ENCODE data around the gene PGF.
A peak's percentile ranks its signal among the peaks of the same experiment; 100 is the strongest.

PGF gene

GRCh38 chr14:74918380-74918779 is 37.0 kb downstream of the PGF start:
- no peak for DNase-seq

DNA sequence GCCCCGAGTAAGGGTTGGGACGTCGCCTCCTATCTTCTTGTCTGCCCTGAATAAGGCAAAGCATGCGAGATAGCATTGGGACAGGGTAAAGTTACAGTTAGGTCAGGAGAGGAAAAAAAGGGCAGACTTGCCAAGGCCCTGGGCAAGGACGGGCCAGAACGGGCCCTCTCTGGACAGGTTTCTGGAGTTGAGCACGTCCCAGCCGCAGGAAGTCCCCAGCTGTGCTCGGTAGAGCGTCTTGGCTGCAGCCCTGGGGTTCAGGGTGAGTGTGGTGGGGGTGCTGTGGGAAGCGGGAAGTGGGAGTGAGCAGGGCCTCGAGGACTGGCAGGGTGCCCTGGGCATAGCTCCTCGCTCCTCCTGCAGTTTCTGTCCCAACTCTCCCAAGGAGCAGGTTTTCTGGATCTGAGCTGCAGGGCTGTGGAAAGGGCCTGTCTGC is 37.7 kb downstream of the PGF start:
- DNase-seq = no peak

- DNase-seq = no peak
Observed at GRCh38 chr14:74917178-74917543, 38.2 kb downstream of the PGF start.

GRCh38 chr14:74915826-74916225 is 39.6 kb downstream of the PGF start:
- DNase-seq = no peak

GRCh38 chr14:74915426-74915825 is 40.0 kb downstream of the PGF start:
- no peak for DNase-seq

DNA sequence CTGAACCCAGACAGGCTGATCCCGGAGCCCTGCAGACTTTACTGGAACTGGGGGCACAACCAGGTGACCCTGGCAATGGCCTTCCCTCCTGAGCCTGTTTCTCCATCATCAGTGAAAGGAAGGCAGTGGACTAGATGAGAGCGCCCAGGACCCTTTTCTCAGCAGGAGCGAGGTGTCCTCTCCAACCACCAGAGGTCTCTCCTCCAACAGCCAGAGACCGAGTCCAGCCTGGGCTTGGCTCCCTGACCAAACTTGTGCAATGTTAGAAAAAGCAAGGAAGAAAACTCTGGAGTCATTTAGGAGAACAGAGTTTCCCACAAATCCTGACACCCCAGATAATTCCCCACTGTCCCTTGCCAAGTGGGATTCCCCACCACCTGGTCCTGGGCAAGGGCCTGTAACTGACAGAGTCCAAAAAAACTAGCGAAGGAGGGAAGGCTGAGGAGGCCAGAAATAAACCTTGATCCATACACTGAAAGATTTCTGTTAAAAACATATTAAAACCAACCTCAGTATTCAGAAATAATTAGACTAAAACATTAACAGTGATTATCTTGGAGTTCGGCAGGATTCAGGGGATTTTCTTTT is 41.3 kb downstream of the PGF start:
- peak; percentile 52 to 65 for DNase-seq

- no peak for DNase-seq
Observed at GRCh38 chr14:74913393-74913910, 41.9 kb downstream of the PGF start.

GRCh38 chr14:74912801-74913200 is 42.6 kb downstream of the PGF start:
- no peak for DNase-seq

GRCh38 chr14:74912111-74912510 is 43.3 kb downstream of the PGF start:
- no peak for DNase-seq

- no peak for DNase-seq
Observed at GRCh38 chr14:74911704-74912103, 43.7 kb downstream of the PGF start.

GRCh38 chr14:74911221-74911620 is 44.2 kb downstream of the PGF start:
- DNase-seq = no peak

DNA sequence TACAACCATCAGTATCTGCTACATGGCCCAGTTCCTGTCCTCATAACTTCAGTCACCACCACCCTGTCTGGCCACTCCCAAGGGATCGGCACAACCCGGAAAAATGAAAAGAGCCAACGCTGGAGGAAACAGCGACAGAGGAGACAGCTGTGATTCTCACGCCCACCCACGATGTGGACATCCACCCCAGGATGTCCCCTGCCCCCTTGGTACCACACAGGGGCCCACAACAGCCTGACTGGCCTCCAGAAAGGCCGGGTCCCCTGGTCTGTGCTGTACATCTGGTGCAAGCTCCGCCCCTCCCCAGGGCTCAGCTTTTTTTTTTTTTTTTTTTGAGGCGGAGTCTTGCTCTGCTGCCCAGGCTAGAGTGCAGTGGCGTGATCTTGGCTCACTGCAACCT is 44.8 kb downstream of the PGF start:
- no peak for DNase-seq

DNA sequence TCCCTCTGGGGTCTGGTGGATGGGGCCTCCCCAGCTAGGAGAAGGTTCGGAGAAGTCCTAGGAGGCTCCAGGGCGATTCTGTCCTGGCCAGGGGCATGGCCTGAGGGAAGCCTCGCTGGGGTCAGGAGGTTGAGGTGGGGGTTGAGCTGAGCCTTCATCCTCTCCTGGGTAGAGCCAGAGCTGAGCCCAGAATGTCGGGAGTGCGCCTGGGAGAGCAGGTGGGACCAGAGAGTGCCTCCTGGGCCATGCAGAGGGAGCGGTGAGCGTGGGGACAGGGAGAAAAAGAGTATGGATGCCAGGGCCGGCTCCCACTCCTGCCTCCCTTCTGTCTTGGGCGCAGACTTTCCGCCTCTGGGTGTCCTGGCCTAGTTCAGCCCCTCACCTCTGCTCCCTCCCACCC is 45.5 kb downstream of the PGF start:
- DNase-seq = no peak

- no peak for DNase-seq
Observed at GRCh38 chr14:74909501-74909900, 45.9 kb downstream of the PGF start.

DNA sequence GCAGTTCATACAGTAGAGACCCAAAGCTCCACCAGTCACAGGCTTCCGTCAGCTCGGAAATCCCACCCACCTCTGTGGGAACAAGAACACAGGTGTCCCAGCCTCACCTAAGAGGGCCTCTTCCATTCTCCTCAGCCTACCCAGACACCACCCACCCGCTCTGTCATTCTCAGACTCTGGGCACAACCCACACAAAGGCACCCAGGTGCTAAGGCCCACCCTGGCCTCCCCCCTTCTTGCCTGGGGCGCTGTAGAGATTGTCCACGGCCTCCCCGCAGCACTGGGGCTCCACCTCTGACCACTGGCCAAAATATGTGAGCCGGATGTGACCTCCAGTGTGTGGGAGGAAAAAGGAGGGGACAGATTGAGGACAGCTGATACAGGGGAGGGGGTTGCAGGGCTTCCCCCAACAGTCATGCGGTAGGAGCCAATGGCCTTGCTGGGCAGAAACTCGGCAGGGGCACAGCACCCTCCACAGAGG is 46.5 kb downstream of the PGF start:
- no peak for DNase-seq

DNA sequence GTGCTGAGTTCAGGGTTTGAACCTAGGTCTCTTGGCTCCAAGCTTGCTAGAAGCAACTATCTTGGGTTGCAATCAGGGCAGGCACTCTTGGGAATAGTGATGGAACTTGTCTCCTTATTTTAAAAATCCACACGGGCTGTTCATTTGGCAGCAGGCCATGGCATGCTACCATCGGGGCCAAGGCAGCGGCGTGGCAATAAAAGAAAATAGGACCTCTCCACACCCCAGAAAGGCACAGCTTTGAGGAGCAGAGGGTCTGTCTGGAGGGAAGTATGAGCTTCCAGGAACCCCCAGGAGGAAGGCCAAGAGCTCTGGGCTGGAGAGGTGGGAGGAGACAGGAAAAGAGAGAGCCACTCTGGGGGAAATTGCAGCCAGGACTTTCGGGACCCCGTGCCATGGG is 47.7 kb downstream of the PGF start:
- DNase-seq = no peak

DNA sequence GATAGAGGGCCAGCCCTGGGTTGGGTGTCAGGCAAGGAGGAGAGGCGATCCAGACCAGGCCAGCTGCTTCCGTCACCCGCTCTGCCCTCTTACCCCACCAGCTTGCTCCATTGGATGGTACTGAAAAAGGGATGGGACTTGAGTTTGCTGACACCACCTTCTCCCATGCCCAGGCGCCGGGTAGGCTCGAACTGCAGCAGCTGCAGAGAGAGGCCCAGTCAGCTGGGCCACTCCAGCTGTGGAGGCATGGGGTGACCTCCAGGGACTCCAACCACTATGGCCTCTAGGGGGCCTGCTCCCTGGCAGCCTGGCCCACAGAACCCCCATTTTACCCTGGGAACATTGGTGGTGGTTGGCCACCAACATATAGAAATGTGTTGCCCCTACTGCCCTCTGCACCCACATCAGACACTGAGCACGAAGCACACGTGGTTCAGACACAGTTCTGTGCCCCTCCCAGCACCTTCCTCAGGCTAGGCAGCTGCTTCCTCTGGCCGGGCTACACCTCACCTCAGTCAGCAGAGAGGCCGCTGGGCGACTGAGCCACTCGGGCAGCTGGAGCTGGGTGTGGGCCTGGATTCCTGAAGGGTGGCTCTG is 48.4 kb downstream of the PGF start:
- no peak for DNase-seq

GRCh38 chr14:74905595-74906142 is 49.7 kb downstream of the PGF start:
- peak; percentile 57 to 61 for DNase-seq

GRCh38 chr14:74904635-74905503 is 50.5 kb downstream of the PGF start:
- no peak for DNase-seq

DNA sequence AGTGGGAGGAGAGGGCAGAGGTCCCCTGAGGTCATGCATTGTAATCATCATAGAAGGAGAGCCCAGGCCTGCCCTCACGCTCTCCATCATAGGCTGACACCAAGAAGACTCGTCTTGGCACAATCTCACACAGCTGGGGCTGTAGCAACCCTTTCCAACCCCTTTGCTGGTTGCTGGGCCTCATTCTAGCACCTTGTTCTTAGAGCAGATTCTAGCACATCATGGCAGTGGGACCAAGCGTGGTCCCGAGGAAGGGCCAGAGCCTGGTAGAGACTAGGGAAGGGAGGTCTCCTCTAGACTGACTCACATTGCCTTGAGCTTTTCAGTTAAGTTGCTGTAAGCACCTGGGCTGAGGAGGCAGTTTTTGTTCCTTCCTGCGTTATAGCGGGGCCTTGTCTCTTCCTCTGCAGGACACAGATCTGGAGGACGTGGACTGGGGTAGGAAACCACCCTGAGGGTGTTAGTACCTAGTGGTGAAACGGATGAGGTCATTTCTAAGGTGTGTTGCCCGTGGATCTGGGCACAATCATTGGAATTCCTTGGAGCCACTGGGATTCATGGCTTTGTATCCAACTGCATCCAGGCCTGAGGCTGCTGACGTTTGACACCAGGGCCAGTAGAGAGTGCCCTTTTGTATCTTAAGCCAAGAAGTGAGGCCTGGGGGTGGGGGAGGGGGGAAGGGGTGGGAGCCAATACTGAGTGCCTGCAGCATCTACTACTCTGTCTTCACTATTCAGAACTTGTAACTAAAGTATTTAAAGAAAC is 52.3 kb downstream of the PGF start:
- DNase-seq = no peak

DNA sequence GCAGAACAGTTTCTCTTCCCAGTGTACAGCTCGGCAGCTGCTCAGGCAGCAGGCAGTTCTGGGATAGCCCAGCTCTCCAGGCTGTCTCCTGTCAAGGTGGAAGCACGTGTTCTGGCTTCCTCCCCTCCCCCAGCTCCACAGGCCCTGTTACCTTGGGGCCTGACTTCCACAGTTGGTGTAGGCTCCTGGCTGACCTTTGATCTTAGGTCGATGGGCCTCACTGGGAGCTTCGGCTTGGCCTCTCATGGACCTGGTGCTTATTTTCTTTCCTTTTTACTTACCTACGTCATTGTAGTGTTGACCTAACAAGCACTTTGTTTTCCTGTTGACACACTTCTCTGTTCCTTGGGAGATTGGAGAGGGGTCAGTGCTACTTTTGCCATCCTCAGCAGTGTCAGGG is 56.7 kb downstream of the PGF start:
- no peak for DNase-seq

DNA sequence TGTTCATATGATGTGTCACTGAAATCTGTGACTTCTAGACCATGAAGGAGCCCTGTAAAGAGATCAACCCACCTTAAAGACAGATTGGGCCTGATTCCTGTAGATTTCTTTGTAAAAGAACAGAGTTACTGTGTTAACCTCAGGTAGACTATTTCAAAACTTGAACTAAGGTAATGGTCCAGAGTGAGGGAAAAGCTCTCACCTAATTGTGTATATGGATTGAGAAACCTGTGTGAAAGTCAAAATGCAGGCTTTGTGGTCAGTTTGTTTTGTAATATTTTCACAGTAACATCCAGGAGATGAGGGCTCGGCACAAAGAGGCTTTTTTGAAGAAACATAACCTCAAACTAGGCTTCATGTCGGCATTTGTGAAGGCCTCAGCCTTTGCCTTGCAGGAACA is 57.3 kb downstream of the PGF start:
- no peak for DNase-seq

DNA sequence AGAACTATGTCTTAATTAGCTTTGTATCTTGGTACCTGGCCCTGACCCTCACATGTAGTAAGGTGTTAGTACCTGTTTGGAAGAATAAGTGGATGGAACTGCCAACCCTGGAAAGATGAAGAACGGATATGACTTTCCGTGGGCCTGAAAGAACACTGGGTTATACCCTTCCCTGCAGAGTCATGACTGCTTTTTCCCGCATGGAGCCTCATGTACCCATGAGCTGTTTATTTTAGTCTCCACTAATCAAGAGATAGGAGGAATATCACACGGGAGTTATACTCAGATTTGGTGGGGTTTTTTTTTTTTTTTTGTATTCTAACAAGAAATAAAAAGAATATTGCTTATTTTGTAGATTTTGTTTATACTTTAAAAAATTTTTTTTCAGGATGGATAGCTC is 57.8 kb downstream of the PGF start:
- DNase-seq = no peak

All from inflammatory macrophage (primary cell).